Endothelial cell of umbilical vein (primary cell): ENCODE results near the gene AK8. TPM values are rescaled to one million over a fixed set of nuclear protein-coding genes. Genes with fewer than 3 reads are reported as not detected.

Experiments
- BruUV-seq: library from RNA; stranded (reverse); fragments of 400-500 nt; replicated peaks from 2 replicates; lab custom pipeline; 2021; lab: Mats Ljungman, UMichigan
- CTCF ChIA-PET: fragments of 300-600, 350-600 bp; sonication (Branson Sonifier 250); formaldehyde crosslinking; loops from one replicate; lab custom pipeline; 2021; ENCODE audit warnings: antibody characterized with exemption, inconsistent platforms; lab: Charles Lee
- POLR2A ChIA-PET: fragments of 300-600, 350-600 bp; sonication (Branson Sonifier 250); formaldehyde crosslinking; loops from one replicate; lab custom pipeline; 2021; ENCODE audit warnings: antibody characterized with exemption, inconsistent platforms; lab: Charles Lee
- DNase-seq: peaks from one replicate; pipeline ENCODE4 v3.0.0-alpha.2; 2011; ENCODE audit warnings: low read depth, low spot score
- FAIRE-seq: peaks from 2 replicates; lab custom pipeline; 2011; peaks lifted over from hg19 to GRCh38; lab: Jason Lieb, UNC
- H2AFZ ChIP-seq: 2 replicates; pipeline ENCODE4 v1.6.0; 2012; ENCODE audit warnings: low read depth, low read length, control low read depth, inconsistent platforms
- H3K27ac ChIP-seq: 2 replicates; pipeline ENCODE4 v1.5.1; 2011; ENCODE audit warnings: low read depth, mild to moderate bottlenecking, control low read depth, low read length, moderate library complexity; ENCODE audit not compliant: insufficient read depth
- H3K27me3 ChIP-seq, 2 experiments: 2 replicates each; pipeline versions ENCODE4 v1.6.0 to v1.6.1; 2011; ENCODE audit warnings: low read length in 2 of 2, mixed read lengths in 1 of 2; ENCODE audit not compliant: control insufficient read depth in 2 of 2, insufficient read depth in 2 of 2
- H3K36me3 ChIP-seq, 2 experiments: 2 replicates in 1 of 2; 3 replicates in 1 of 2; pipeline ENCODE4 v1.5.1; 2011; ENCODE audit warnings: low read length in 2 of 2, mild to moderate bottlenecking in 1 of 2, moderate library complexity in 1 of 2; ENCODE audit not compliant: control insufficient read depth in 2 of 2, insufficient read depth in 2 of 2; ENCODE audit errors: extremely low read depth in 1 of 2
- H3K4me1 ChIP-seq: 3 replicates; pipeline ENCODE4 v1.5.1; 2011; ENCODE audit warnings: mild to moderate bottlenecking, low read length; ENCODE audit not compliant: control insufficient read depth, insufficient read depth; ENCODE audit errors: extremely low read depth
- H3K4me2 ChIP-seq: 2 replicates; pipeline ENCODE4 v1.6.1; 2011; ENCODE audit warnings: low read length, control low read depth, mixed read lengths; ENCODE audit not compliant: insufficient read depth
- H3K4me3 ChIP-seq, 3 experiments: fragments of 200-600 bp in 1 of 3; sonication (generic), shearing (Covaris generic) in 1 of 3; replicated peaks in 1 of 3; 2 replicates each; pipeline ENCODE4 v1.5.1; 2011 to 2016; ENCODE audit warnings: control low read depth in 3 of 3, low read length in 3 of 3, mild to moderate bottlenecking in 2 of 3, inconsistent platforms in 1 of 3, low read depth in 1 of 3, moderate library complexity in 1 of 3; ENCODE audit not compliant: insufficient read depth in 1 of 3
- H3K79me2 ChIP-seq: 2 replicates; pipeline ENCODE4 v1.6.0; 2012; ENCODE audit warnings: low read length, inconsistent platforms; ENCODE audit not compliant: control insufficient read depth, insufficient read depth
- H3K9ac ChIP-seq: replicated peaks from 2 replicates; pipeline ENCODE3; 2011; ENCODE audit warnings: low read length, control low read depth; ENCODE audit not compliant: insufficient read depth; ENCODE audit errors: extremely low read depth
- H3K9me1 ChIP-seq: replicated peaks from 3 replicates; pipeline ENCODE4 v1.6.0; 2011; ENCODE audit warnings: mild to moderate bottlenecking, low read length; ENCODE audit not compliant: control insufficient read depth, insufficient read depth; ENCODE audit errors: extremely low read depth
- H3K9me3 ChIP-seq: replicated peaks from 2 replicates; pipeline ENCODE4 v1.5.1; 2012; ENCODE audit warnings: low read length, inconsistent platforms; ENCODE audit not compliant: control insufficient read depth, insufficient read depth
- H4K20me1 ChIP-seq: replicated peaks from 2 replicates; pipeline ENCODE3; 2011; ENCODE audit warnings: mild to moderate bottlenecking, low read length; ENCODE audit not compliant: control insufficient read depth, insufficient read depth; ENCODE audit errors: extremely low read depth
- FOS ChIP-seq: IDR thresholded peaks from 2 replicates; pipeline ENCODE4 v1.6.1; 2011; ENCODE audit warnings: mild to moderate bottlenecking, low read length, moderate library complexity, borderline replicate concordance; ENCODE audit not compliant: insufficient read depth
- GATA2 ChIP-seq: IDR thresholded peaks from 2 replicates; pipeline ENCODE4 v1.7.0; 2011; ENCODE audit warnings: low read depth, mild to moderate bottlenecking, moderate library complexity, mixed read lengths, low read length; ENCODE audit not compliant: insufficient read length, insufficient read depth
- MYC ChIP-seq: IDR thresholded peaks from one replicate; pipeline ENCODE4 v1.6.1; 2011; ENCODE audit warnings: mild to moderate bottlenecking, low read depth, low read length
- POLR2A ChIP-seq: IDR thresholded peaks from 2 replicates; pipeline ENCODE4 v1.6.1; 2012; ENCODE audit warnings: low read depth, mild to moderate bottlenecking, control low read depth, low read length
- POLR2AphosphoS5 ChIP-seq: IDR thresholded peaks from 2 replicates; pipeline ENCODE4 v1.6.1; 2012; ENCODE audit warnings: low read depth, mild to moderate bottlenecking, control low read depth, low read length, moderate library complexity; ENCODE audit not compliant: insufficient read depth
- dilution Hi-C: fragments of 300-500 bp; cut with MboI; formaldehyde crosslinking; loops from one replicate; pipeline ENCODE4 v1.15.0; 2019; ENCODE audit warnings: low sequenced_read_pairs; ENCODE audit not compliant: extremely low pct_ligation_motif_present
- intact Hi-C: fragments of 100-400 bp; cut with micrococcal nuclease; formaldehyde crosslinking; loops from one replicate; pipeline ENCODE4 v1.10.0; 2022
- polyA plus RNA-seq, 4 experiments: library from polyadenylated mRNA; depleted of rRNA in 3 of 4; stranded (reverse) in 3 of 4; unstranded in 1 of 4; fragments of >200 nt; gene quantifications; 2 replicates each; pipeline versions ENCODE4 v1.2.1 to v1.2.3, GENCODE V29; 2011 to 2012; ENCODE audit warnings: missing spikeins in 1 of 4
- total RNA-seq: library from RNA; stranded (reverse); gene quantifications from 2 replicates; pipeline ENCODE4 v1.2.3, GENCODE V29; 2021
- TF ChIP-seq, protein P1 (sequence below): IDR thresholded peaks from 2 replicates; pipeline ENCODE4 v1.6.1; 2011; ENCODE audit not compliant: insufficient read depth, insufficient read length
- TF ChIP-seq, protein P2 (sequence below), 2 donors: IDR thresholded peaks; 1 replicate in 1 of 2; 2 replicates in 1 of 2; pipeline ENCODE4 v1.5.1; 2011; ENCODE audit warnings: low read length in 2 of 2, mild to moderate bottlenecking in 2 of 2, moderate library complexity in 2 of 2, control low read depth in 1 of 2, inconsistent platforms in 1 of 2, low read depth in 1 of 2; ENCODE audit not compliant: insufficient read depth in 1 of 2; ENCODE audit errors: extremely low read depth in 1 of 2

AK8 gene
- total and polyA plus RNA-seq, 2 donors (not counting 3 experiments of a cell fraction or from before 2014, with no cell fraction given): 0.06 TPM; not detected in 1

GRCh38 chr9:132855904-132856303, 22.2 kb downstream of the AK8 start:
- DNase-seq (no peak), FAIRE-seq (no peak)
- ChIA-PET CTCF (no interaction called here), POLR2A (no interaction called here)
- Histone ChIP-seq H3K27ac (no peak overlapping the region), H3K9ac (no peak overlapping the region), H3K4me3 (no peak overlapping the region), H2AFZ (no peak overlapping the region), H4K20me1 (no peaks in the 10 kb centered on the region), H3K9me3 (no peaks in the 10 kb centered on the region), H3K79me2 (no peaks in the 10 kb centered on the region), H3K27me3 (no peaks in the 10 kb centered on the region), H3K9me1 (no peaks in the 10 kb centered on the region), H3K4me2 (no peak overlapping the region), H3K36me3 (no peaks in the 10 kb centered on the region), H3K4me1 (no peaks in the 10 kb centered on the region)
- no TSS peak for BruUV-seq
- dilution Hi-C loops (no loop called here), intact Hi-C loops (no loop called here)
- no peak for TF ChIP-seq POLR2A
- TF ChIP-seq MYC: no peak
- no peak for TF ChIP-seq FOS
- no peak for TF ChIP-seq POLR2AphosphoS5
- TF ChIP-seq, protein P1, sequence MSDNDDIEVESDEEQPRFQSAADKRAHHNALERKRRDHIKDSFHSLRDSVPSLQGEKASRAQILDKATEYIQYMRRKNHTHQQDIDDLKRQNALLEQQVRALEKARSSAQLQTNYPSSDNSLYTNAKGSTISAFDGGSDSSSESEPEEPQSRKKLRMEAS: no peak
- TF ChIP-seq GATA2: no peak
- TF ChIP-seq, protein P2, sequence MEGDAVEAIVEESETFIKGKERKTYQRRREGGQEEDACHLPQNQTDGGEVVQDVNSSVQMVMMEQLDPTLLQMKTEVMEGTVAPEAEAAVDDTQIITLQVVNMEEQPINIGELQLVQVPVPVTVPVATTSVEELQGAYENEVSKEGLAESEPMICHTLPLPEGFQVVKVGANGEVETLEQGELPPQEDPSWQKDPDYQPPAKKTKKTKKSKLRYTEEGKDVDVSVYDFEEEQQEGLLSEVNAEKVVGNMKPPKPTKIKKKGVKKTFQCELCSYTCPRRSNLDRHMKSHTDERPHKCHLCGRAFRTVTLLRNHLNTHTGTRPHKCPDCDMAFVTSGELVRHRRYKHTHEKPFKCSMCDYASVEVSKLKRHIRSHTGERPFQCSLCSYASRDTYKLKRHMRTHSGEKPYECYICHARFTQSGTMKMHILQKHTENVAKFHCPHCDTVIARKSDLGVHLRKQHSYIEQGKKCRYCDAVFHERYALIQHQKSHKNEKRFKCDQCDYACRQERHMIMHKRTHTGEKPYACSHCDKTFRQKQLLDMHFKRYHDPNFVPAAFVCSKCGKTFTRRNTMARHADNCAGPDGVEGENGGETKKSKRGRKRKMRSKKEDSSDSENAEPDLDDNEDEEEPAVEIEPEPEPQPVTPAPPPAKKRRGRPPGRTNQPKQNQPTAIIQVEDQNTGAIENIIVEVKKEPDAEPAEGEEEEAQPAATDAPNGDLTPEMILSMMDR (IDR thresholded peaks at IDR 0.05; ENCODE audit: extremely low read depth in 1 of 2, insufficient read depth in 1 of 2, low read depth in 1 of 2, low read length in 2 of 2): no peak
